Measurements from ENCODE around the gene TSPYL1. TPM values are rescaled to one million over a fixed set of nuclear protein-coding genes. Genes with fewer than 3 reads are reported as not detected.

The TSPYL1 gene
- total RNA-seq, 6 experiments from 2014 or later = 29.1 to 70.4 (median 50.9) TPM

GRCh38 chr6:116253188-116253504 lies 26.6 kb downstream of the TSPYL1 start:
- Histone ChIP-seq H3K36me3 (no peaks in the 10 kb centered on the region), H3K27me3 (no peaks in the 10 kb centered on the region), H3K27ac (peak overlapping the region; percentile 84 to 94 (median 94)), H3K9me3 (no peaks in the 10 kb centered on the region), H3K4me1 (peaks cover 0 to 60% (median 9%) of the 10 kb centered on the region in 4 donors), H3K4me3 (peak overlapping the region; percentile 80 to 94 (median 92))
- TF ChIP-seq CTCF (IDR thresholded peaks at IDR 0.05) (no peak), POLR2A (IDR thresholded peaks at IDR 0.05) (no peak)
- intact Hi-C loops (cut with DNase I) = no loop called here
- 3% methylated on average over 6 of the region's 11 CpGs for WGBS (ENCODE audit: insufficient coverage, low coverage, low lambda C conversion rate, missing lambda C conversion rate)
- peak in 3 of 4 donors; percentile 1 to 7 (median 3) for ATAC-seq
- no peak for DNase-seq

GRCh38 chr6:116251568-116252384 lies 28.0 kb downstream of the TSPYL1 start:
- TF ChIP-seq POLR2A (IDR thresholded peaks at IDR 0.05) (no peak), CTCF (IDR thresholded peaks at IDR 0.05) (no peak)
- DNase-seq = no peak
- WGBS (ENCODE audit: insufficient coverage, low coverage, low lambda C conversion rate, missing lambda C conversion rate) = 84% methylated on average over 5 of the region's 6 CpGs

GRCh38 chr6:116248577-116248976 lies 31.2 kb downstream of the TSPYL1 start:
- no peak overlapping the region for H3K4me3 ChIP-seq
- H3K27ac ChIP-seq = peak overlapping the region in 1 of 3 donors; percentile 56
- peaks cover 0 to 56% (median 9%) of the 10 kb centered on the region in 4 donors for H3K4me1 ChIP-seq
- intact Hi-C loops (cut with DNase I) = no loop called here
- ATAC-seq (no peak), DNase-seq (no peak)
- H3K36me3 ChIP-seq = peaks cover 0 to 3% (median 0%) of the 10 kb centered on the region in 4 donors
- WGBS (ENCODE audit: insufficient coverage, low coverage, low lambda C conversion rate, missing lambda C conversion rate) = 93% methylated on average over 2 of the region's 2 CpGs
- H3K9me3 ChIP-seq = no peaks in the 10 kb centered on the region
- TF ChIP-seq CTCF (IDR thresholded peaks at IDR 0.05) (no peak), POLR2A (IDR thresholded peaks at IDR 0.05) (no peak)
- no peaks in the 10 kb centered on the region for H3K27me3 ChIP-seq

More at GRCh38 chr6:116251568-116252384, 28.0 kb downstream of the TSPYL1 start:
- H3K4me1 ChIP-seq = peaks cover 0 to 73% (median 13%) of the 10 kb centered on the region in 4 donors
- intact Hi-C loops (cut with DNase I) = no loop called here
- no peak for ATAC-seq
- H3K27ac ChIP-seq = no peak overlapping the region
- H3K9me3 ChIP-seq = no peaks in the 10 kb centered on the region
- no peak overlapping the region for H3K4me3 ChIP-seq
- no peaks in the 10 kb centered on the region for H3K27me3 ChIP-seq
- no peaks in the 10 kb centered on the region for H3K36me3 ChIP-seq

- Histone ChIP-seq H3K9me3 (no peaks in the 10 kb centered on the region), H3K4me1 (peaks cover 0 to 47% (median 9%) of the 10 kb centered on the region in 4 donors), H3K27ac (peak overlapping the region in 2 of 3 donors; percentile 56 to 60), H3K36me3 (peaks cover 0 to 3% (median 0%) of the 10 kb centered on the region in 4 donors), H3K27me3 (no peaks in the 10 kb centered on the region), H3K4me3 (no peak overlapping the region)
- DNase-seq (no peak), ATAC-seq (peak; percentile 75 to 91 (median 86))
- TF ChIP-seq CTCF (IDR thresholded peaks at IDR 0.05) (no peak), POLR2A (IDR thresholded peaks at IDR 0.05) (no peak)
- intact Hi-C loops (cut with DNase I) = no loop called here
Measured at GRCh38 chr6:116247285-116247684, 32.4 kb downstream of the TSPYL1 start.

Data from right lobe of liver (tissue), 6 donors.